ENCODE measurements around the gene DACH1.

The DACH1 gene

DNA sequence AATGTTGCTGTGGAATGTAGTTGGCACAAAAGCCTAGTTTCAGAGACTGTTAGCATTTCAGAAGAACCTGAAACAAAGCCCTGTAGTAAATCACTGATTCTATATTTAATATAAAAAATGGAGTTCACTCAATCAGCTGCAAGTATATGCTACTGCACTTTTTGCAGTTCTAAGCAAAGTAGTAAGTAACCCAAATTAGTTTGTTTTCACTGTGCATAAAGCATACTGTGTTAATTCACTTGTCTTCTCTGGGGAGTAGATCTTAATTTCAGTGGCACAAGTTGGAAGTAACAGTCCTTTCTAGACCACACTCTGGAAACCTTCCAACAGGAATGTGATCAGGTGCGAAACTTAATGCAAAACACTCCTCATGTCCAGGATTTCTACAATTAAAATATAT, 139.3 kb downstream of the DACH1 start:
- H3K79me2 ChIP-seq (ENCODE audit: low read length): no peaks in the 10 kb centered on the region
- no peaks in the 10 kb centered on the region for H3K27me3 ChIP-seq (ENCODE audit: low read depth, low read length)
- H3K4me1 ChIP-seq (ENCODE audit: low read length): no peaks in the 10 kb centered on the region
- H3K4me3 ChIP-seq (ENCODE audit: low read length): no peak overlapping the region
- no peaks in the 10 kb centered on the region for H3K9me3 ChIP-seq (ENCODE audit: insufficient read depth, low read length)
- no peak overlapping the region for H3K27ac ChIP-seq (ENCODE audit: low read length)
- no peak overlapping the region for H3K9ac ChIP-seq (ENCODE audit: low read length)
- H3K4me2 ChIP-seq (ENCODE audit: low read length): no peak overlapping the region
- no peaks in the 10 kb centered on the region for H4K20me1 ChIP-seq (ENCODE audit: insufficient read depth, low read length)
- TF ChIP-seq CTCF (IDR thresholded peaks at IDR 0.05; ENCODE audit: low read depth, low read length): no peak
- no peak for TF ChIP-seq EZH2phosphoT487 (IDR thresholded peaks at IDR 0.05; ENCODE audit: low read depth)
- H3K36me3 ChIP-seq (replicated peaks; ENCODE audit: low read depth, low read length): no peaks in the 10 kb centered on the region
- no peak overlapping the region for H2AFZ ChIP-seq (ENCODE audit: low read depth, low read length)

DNA sequence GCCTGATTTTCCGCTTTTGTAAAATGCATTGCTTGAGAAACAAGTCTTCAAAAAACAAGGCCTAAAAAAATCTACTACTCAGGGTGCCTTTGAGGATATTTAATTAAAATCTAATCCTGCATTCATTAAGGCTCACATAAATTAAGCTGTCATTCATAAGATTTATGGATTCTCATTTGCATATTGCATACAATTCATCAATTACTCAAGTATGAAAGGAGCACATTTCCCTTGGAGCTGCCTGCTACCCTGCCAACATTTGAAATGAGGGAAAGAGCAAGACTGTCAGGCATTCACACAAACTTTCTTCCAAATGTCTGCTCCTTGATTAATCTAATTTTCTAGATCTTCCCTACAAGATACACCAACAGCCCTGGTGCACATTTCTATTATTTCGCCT, 140.0 kb downstream of the DACH1 start:
- Histone ChIP-seq H3K36me3 (replicated peaks; ENCODE audit: low read depth, low read length) (no peaks in the 10 kb centered on the region), H3K27ac (ENCODE audit: low read length) (no peak overlapping the region), H3K4me1 (ENCODE audit: low read length) (no peaks in the 10 kb centered on the region), H3K79me2 (ENCODE audit: low read length) (no peaks in the 10 kb centered on the region), H2AFZ (ENCODE audit: low read depth, low read length) (no peak overlapping the region), H3K9ac (ENCODE audit: low read length) (no peak overlapping the region), H3K9me3 (ENCODE audit: insufficient read depth, low read length) (no peaks in the 10 kb centered on the region), H4K20me1 (ENCODE audit: insufficient read depth, low read length) (no peaks in the 10 kb centered on the region), H3K27me3 (ENCODE audit: low read depth, low read length) (no peaks in the 10 kb centered on the region), H3K4me3 (ENCODE audit: low read length) (no peak overlapping the region), H3K4me2 (ENCODE audit: low read length) (no peak overlapping the region)
- TF ChIP-seq EZH2phosphoT487 (IDR thresholded peaks at IDR 0.05; ENCODE audit: low read depth) (no peak), CTCF (IDR thresholded peaks at IDR 0.05; ENCODE audit: low read depth, low read length) (no peak)

GRCh38 chr13:71722206-71722605, 144.8 kb downstream of the DACH1 start:
- no peak overlapping the region for H3K27ac ChIP-seq (ENCODE audit: low read length)
- no peaks in the 10 kb centered on the region for H3K36me3 ChIP-seq (replicated peaks; ENCODE audit: low read depth, low read length)
- no peaks in the 10 kb centered on the region for H3K9me3 ChIP-seq (ENCODE audit: insufficient read depth, low read length)
- no peak overlapping the region for H3K4me3 ChIP-seq (ENCODE audit: low read length)
- H3K9ac ChIP-seq (ENCODE audit: low read length): no peak overlapping the region
- no peak overlapping the region for H2AFZ ChIP-seq (ENCODE audit: low read depth, low read length)
- H3K4me2 ChIP-seq (ENCODE audit: low read length): no peak overlapping the region
- H4K20me1 ChIP-seq (ENCODE audit: insufficient read depth, low read length): no peaks in the 10 kb centered on the region
- no peaks in the 10 kb centered on the region for H3K4me1 ChIP-seq (ENCODE audit: low read length)
- H3K79me2 ChIP-seq (ENCODE audit: low read length): no peaks in the 10 kb centered on the region
- no peaks in the 10 kb centered on the region for H3K27me3 ChIP-seq (ENCODE audit: low read depth, low read length)
- no peak for TF ChIP-seq CTCF (IDR thresholded peaks at IDR 0.05; ENCODE audit: low read depth, low read length)
- no peak for TF ChIP-seq EZH2phosphoT487 (IDR thresholded peaks at IDR 0.05; ENCODE audit: low read depth)

GRCh38 chr13:71721104-71721503, 145.9 kb downstream of the DACH1 start:
- H3K27me3 ChIP-seq (ENCODE audit: low read depth, low read length): no peaks in the 10 kb centered on the region
- H3K9ac ChIP-seq (ENCODE audit: low read length): no peak overlapping the region
- TF ChIP-seq EZH2phosphoT487 (IDR thresholded peaks at IDR 0.05; ENCODE audit: low read depth) (no peak), CTCF (IDR thresholded peaks at IDR 0.05; ENCODE audit: low read depth, low read length) (no peak)
- no peaks in the 10 kb centered on the region for H3K4me1 ChIP-seq (ENCODE audit: low read length)
- H3K9me3 ChIP-seq (ENCODE audit: insufficient read depth, low read length): no peaks in the 10 kb centered on the region
- H2AFZ ChIP-seq (ENCODE audit: low read depth, low read length): no peak overlapping the region
- no peak overlapping the region for H3K4me2 ChIP-seq (ENCODE audit: low read length)
- no peaks in the 10 kb centered on the region for H3K36me3 ChIP-seq (replicated peaks; ENCODE audit: low read depth, low read length)
- H3K4me3 ChIP-seq (ENCODE audit: low read length): no peak overlapping the region
- no peak overlapping the region for H3K27ac ChIP-seq (ENCODE audit: low read length)
- no peaks in the 10 kb centered on the region for H3K79me2 ChIP-seq (ENCODE audit: low read length)
- no peaks in the 10 kb centered on the region for H4K20me1 ChIP-seq (ENCODE audit: insufficient read depth, low read length)
